ENCODE results near the gene EXOSC10. TPM values are rescaled to one million over a fixed set of nuclear protein-coding genes. Genes with fewer than 3 reads are reported as not detected.
"Not testable (repeated sequence)": the region's sequence is repeated elsewhere in the genome, so short reads cannot be mapped to it uniquely, and the experiment has no call there.

Gene EXOSC10
- total RNA-seq, 2 experiments from 2014 or later, result 103 to 104 TPM

- Mint-ChIP-seq H3K27me3 (no peaks in the 10 kb centered on the region), H3K36me3 (peaks cover 11% of the 10 kb centered on the region), H3K4me3 (peak overlapping the region; percentile 95), H3K9me3 (ENCODE audit: low read depth) (no peaks in the 10 kb centered on the region), H3K27ac (peak overlapping the region; percentile 91), H3K4me1 (peaks cover 18% of the 10 kb centered on the region)
- ATAC-seq (no peak), DNase-seq (no peak)
- CTCF ChIA-PET, result interaction anchor here (1.3 to 3.4 kb wide), 4 partner anchors 24 to 63 kb away, joined by 3 to 23 read pairs (median 5); no protein-coding TSS in a partner anchor
Observed at GRCh38 chr1:11100149-11100493, 452 bp upstream of the EXOSC10 start.

GRCh38 chr1:11098931-11099309, 749 bp downstream of the EXOSC10 start:
- DNase-seq, result no peak
- no peak for ATAC-seq
- H3K27ac Mint-ChIP-seq, result peak overlapping the region; percentile 91
- peaks cover 11% of the 10 kb centered on the region for H3K36me3 Mint-ChIP-seq
- peak overlapping the region; percentile 95 for H3K4me3 Mint-ChIP-seq
- no peaks in the 10 kb centered on the region for H3K27me3 Mint-ChIP-seq
- CTCF ChIA-PET, result interaction anchor here (0.7 to 3.4 kb wide), 6 partner anchors 16 to 632 kb away, joined by 3 to 23 read pairs (median 4); no protein-coding TSS in a partner anchor
- peaks cover 18% of the 10 kb centered on the region for H3K4me1 Mint-ChIP-seq
- no peaks in the 10 kb centered on the region for H3K9me3 Mint-ChIP-seq (ENCODE audit: low read depth)

- H3K4me1 Mint-ChIP-seq; H3K4me3 Mint-ChIP-seq; H3K27ac Mint-ChIP-seq; ATAC-seq; DNase-seq; H3K27me3 Mint-ChIP-seq; CTCF ChIA-PET; H3K9me3 Mint-ChIP-seq (ENCODE audit: low read depth): not testable (repeated sequence)
- peaks cover 62% of the 10 kb centered on the region for H3K36me3 Mint-ChIP-seq
Observed at GRCh38 chr1:11083784-11084183, 15.9 kb downstream of the EXOSC10 start.

- CTCF ChIA-PET, result interaction anchor here (1.1 to 2.3 kb wide), 3 partner anchors 20 to 160 kb away, joined by 3 to 5 read pairs (median 4); no protein-coding TSS in a partner anchor
- ATAC-seq, result no peak
- Mint-ChIP-seq H3K27me3 (no peaks in the 10 kb centered on the region), H3K9me3 (ENCODE audit: low read depth) (no peaks in the 10 kb centered on the region), H3K4me3 (no peak overlapping the region), H3K36me3 (peaks cover 59% of the 10 kb centered on the region), H3K27ac (peak overlapping the region; percentile 4), H3K4me1 (no peaks in the 10 kb centered on the region)
- no peak for DNase-seq
Observed at GRCh38 chr1:11080931-11081330, 18.7 kb downstream of the EXOSC10 start.

GRCh38 chr1:11078631-11079030, 21.0 kb downstream of the EXOSC10 start:
- H3K9me3 Mint-ChIP-seq (ENCODE audit: low read depth), result no peaks in the 10 kb centered on the region
- no peak overlapping the region for H3K4me3 Mint-ChIP-seq
- no peaks in the 10 kb centered on the region for H3K27me3 Mint-ChIP-seq
- peaks cover 4% of the 10 kb centered on the region for H3K4me1 Mint-ChIP-seq
- no peak for ATAC-seq
- peaks cover 56% of the 10 kb centered on the region for H3K36me3 Mint-ChIP-seq
- H3K27ac Mint-ChIP-seq, result no peak overlapping the region
- CTCF ChIA-PET, result interaction anchor here (0.8 to 0.9 kb wide), 2 partner anchors 9 to 41 kb away, joined by 3 to 4 read pairs; no protein-coding TSS in a partner anchor
- no peak for DNase-seq

- not testable (repeated sequence) for H3K4me3 Mint-ChIP-seq; ATAC-seq; DNase-seq; H3K9me3 Mint-ChIP-seq (ENCODE audit: low read depth); H3K27me3 Mint-ChIP-seq; H3K27ac Mint-ChIP-seq
- H3K36me3 Mint-ChIP-seq, result peaks cover 64% of the 10 kb centered on the region
- CTCF ChIA-PET, result interaction anchor here (0.7 to 2.0 kb wide), 4 partner anchors 13 to 821 kb away, joined by 3 to 11 read pairs (median 4); no protein-coding TSS in a partner anchor
- peaks cover 23% of the 10 kb centered on the region for H3K4me1 Mint-ChIP-seq
Observed at GRCh38 chr1:11073398-11073797, 26.3 kb downstream of the EXOSC10 start.

GRCh38 chr1:11072216-11072917, 27.3 kb downstream of the EXOSC10 start:
- H3K9me3 Mint-ChIP-seq (ENCODE audit: low read depth), result no peaks in the 10 kb centered on the region
- no peak overlapping the region for H3K27ac Mint-ChIP-seq
- CTCF ChIA-PET, result interaction anchor here (1.6 to 2.0 kb wide), 2 partner anchors 11 to 35 kb away, joined by 4 to 11 read pairs; no protein-coding TSS in a partner anchor
- no peaks in the 10 kb centered on the region for H3K27me3 Mint-ChIP-seq
- peaks cover 66% of the 10 kb centered on the region for H3K36me3 Mint-ChIP-seq
- DNase-seq (no peak), ATAC-seq (no peak)
- H3K4me1 Mint-ChIP-seq, result peaks cover 23% of the 10 kb centered on the region
- no peak overlapping the region for H3K4me3 Mint-ChIP-seq

GRCh38 chr1:11071463-11072215, 28.0 kb downstream of the EXOSC10 start:
- peaks cover 23% of the 10 kb centered on the region for H3K4me1 Mint-ChIP-seq
- H3K27ac Mint-ChIP-seq, result no peak overlapping the region
- H3K36me3 Mint-ChIP-seq, result peaks cover 67% of the 10 kb centered on the region
- DNase-seq, result no peak
- ATAC-seq, result no peak
- no peaks in the 10 kb centered on the region for H3K9me3 Mint-ChIP-seq (ENCODE audit: low read depth)
- no peaks in the 10 kb centered on the region for H3K27me3 Mint-ChIP-seq
- CTCF ChIA-PET, result interaction anchor here (2.4 kb wide), 1 partner anchor 34 kb away, joined by 17 read pairs; no protein-coding TSS in a partner anchor
- no peak overlapping the region for H3K4me3 Mint-ChIP-seq

- Mint-ChIP-seq H3K9me3 (ENCODE audit: low read depth) (no peaks in the 10 kb centered on the region), H3K4me1 (peaks cover 23% of the 10 kb centered on the region), H3K36me3 (peaks cover 65% of the 10 kb centered on the region), H3K4me3 (no peak overlapping the region), H3K27ac (no peak overlapping the region), H3K27me3 (no peaks in the 10 kb centered on the region)
- DNase-seq (no peak), ATAC-seq (no peak)
- CTCF ChIA-PET, result interaction anchor here (1.3 to 2.4 kb wide), 3 partner anchors 21 to 33 kb away, joined by 3 to 17 read pairs (median 4); no protein-coding TSS in a partner anchor
Observed at GRCh38 chr1:11070876-11071275, 28.8 kb downstream of the EXOSC10 start.

- Mint-ChIP-seq H3K36me3 (peaks cover 68% of the 10 kb centered on the region), H3K9me3 (ENCODE audit: low read depth) (no peaks in the 10 kb centered on the region), H3K4me1 (peaks cover 26% of the 10 kb centered on the region), H3K27ac (no peak overlapping the region), H3K27me3 (no peaks in the 10 kb centered on the region), H3K4me3 (no peak overlapping the region)
- CTCF ChIA-PET, result interaction anchor here (1.2 kb wide), 2 partner anchors 8 to 10 kb away, joined by 3 to 4 read pairs; no protein-coding TSS in a partner anchor
- ATAC-seq (no peak), DNase-seq (no peak)
Observed at GRCh38 chr1:11068600-11069473, 30.8 kb downstream of the EXOSC10 start.

- Mint-ChIP-seq H3K4me3 (no peak overlapping the region), H3K27me3 (no peaks in the 10 kb centered on the region), H3K27ac (no peak overlapping the region), H3K4me1 (peaks cover 34% of the 10 kb centered on the region), H3K36me3 (peaks cover 69% of the 10 kb centered on the region), H3K9me3 (ENCODE audit: low read depth) (no peaks in the 10 kb centered on the region)
- DNase-seq (no peak), ATAC-seq (no peak)
- CTCF ChIA-PET, result no interaction called here
Observed at GRCh38 chr1:11067716-11068599, 31.7 kb downstream of the EXOSC10 start.

GRCh38 chr1:11065796-11066195, 33.9 kb downstream of the EXOSC10 start:
- Mint-ChIP-seq H3K36me3 (peaks cover 60% of the 10 kb centered on the region), H3K27ac (no peak overlapping the region), H3K4me3 (no peak overlapping the region), H3K4me1 (peaks cover 51% of the 10 kb centered on the region), H3K9me3 (ENCODE audit: low read depth) (no peaks in the 10 kb centered on the region), H3K27me3 (no peaks in the 10 kb centered on the region)
- ATAC-seq, result no peak
- CTCF ChIA-PET, result interaction anchor here (6.8 kb wide), 1 partner anchor 28 kb away, joined by 75 read pairs; no protein-coding TSS in a partner anchor
- no peak for DNase-seq

All from activated CD8-positive, alpha-beta memory T cell treated with anti-CD3 and anti-CD28 coated beads, Interleukin-2, amount 10 ng/mL, durations not matched to agents 7 days and 5 days (primary cell).